DMS53 (cell line): ENCODE measurements around the gene TTF2.

Experiments used
- DNase-seq: peaks from one replicate; lab custom pipeline; 2025; lab: John Stamatoyannopoulos, UW

The TTF2 gene

GRCh38 chr1:117059678-117060440 is at the start of gene TTF2:
TTF2 (plus strand) TSS chr1:117060326; CDS start chr1:117060347, 21 bp downstream.
- DNase-seq, result peak; percentile 95

- DNase-seq, result peak; percentile 0
These were observed 48.8 kb upstream of the TTF2 start for GRCh38 chr1:117011334-117011733.

- DNase-seq, result peak; percentile 86
These were observed 46.7 kb upstream of the TTF2 start for GRCh38 chr1:117013309-117013858.

- DNase-seq, result peak; percentile 17
These were observed 45.9 kb upstream of the TTF2 start for GRCh38 chr1:117014209-117014608.

GRCh38 chr1:117015724-117016123 is 44.4 kb upstream of the TTF2 start:
- DNase-seq, result no peak

- DNase-seq, result no peak
These were observed 43.1 kb upstream of the TTF2 start for GRCh38 chr1:117017062-117017461.

- no peak for DNase-seq
These were observed 42.5 kb upstream of the TTF2 start for GRCh38 chr1:117017648-117018047.

GRCh38 chr1:117020526-117021156 is 39.5 kb upstream of the TTF2 start:
- no peak for DNase-seq

GRCh38 chr1:117022114-117022513 is 38.0 kb upstream of the TTF2 start:
- no peak for DNase-seq

- DNase-seq, result no peak
These were observed 34.6 kb upstream of the TTF2 start for GRCh38 chr1:117025568-117025967.

- no peak for DNase-seq
These were observed 33.8 kb upstream of the TTF2 start for GRCh38 chr1:117026361-117026760.

GRCh38 chr1:117029685-117030084 is 30.4 kb upstream of the TTF2 start:
- no peak for DNase-seq

- no peak for DNase-seq
These were observed 29.8 kb upstream of the TTF2 start for GRCh38 chr1:117030271-117030877.

- no peak for DNase-seq
These were observed 27.9 kb upstream of the TTF2 start for GRCh38 chr1:117032266-117032665.

GRCh38 chr1:117032681-117033539 is 27.2 kb upstream of the TTF2 start:
- DNase-seq, result no peak

GRCh38 chr1:117033772-117034171 is 26.4 kb upstream of the TTF2 start:
- DNase-seq, result no peak

- no peak for DNase-seq
These were observed 25.3 kb upstream of the TTF2 start for GRCh38 chr1:117034791-117035290.

- DNase-seq, result no peak
These were observed 24.1 kb upstream of the TTF2 start for GRCh38 chr1:117036018-117036461.

GRCh38 chr1:117037802-117038201 is 22.3 kb upstream of the TTF2 start:
- no peak for DNase-seq

GRCh38 chr1:117038236-117038635 is 21.9 kb upstream of the TTF2 start:
- no peak for DNase-seq

- no peak for DNase-seq
These were observed 15.9 kb upstream of the TTF2 start for GRCh38 chr1:117044217-117044616.

GRCh38 chr1:117045644-117046043 is 14.5 kb upstream of the TTF2 start:
- DNase-seq, result no peak
